Breast epithelium (tissue), 3 donors: ENCODE results near the gene TEKTIP1.
"Not testable (repeated sequence)": the region's sequence is repeated elsewhere in the genome, so short reads cannot be mapped to it uniquely, and the experiment has no call there.

Source experiments
- CTCF ChIP-seq, 3 donors: fragments of 450-650 bp; IDR thresholded peaks; one replicate each; pipeline ENCODE4 v1.5.1; 2016 to 2017; ENCODE audit warnings: antibody characterized with exemption in 3 of 3, mild to moderate bottlenecking in 3 of 3, moderate library complexity in 3 of 3
- POLR2A ChIP-seq: fragments of 450-650 bp; IDR thresholded peaks from one replicate; pipeline ENCODE4 v1.6.1; 2016; ENCODE audit warnings: antibody characterized with exemption, mild to moderate bottlenecking, moderate library complexity
- POLR2AphosphoS5 ChIP-seq, 3 donors: sonication (generic); formaldehyde crosslinking; IDR thresholded peaks; one replicate each; pipeline ENCODE4 v1.6.1; 2017; ENCODE audit warnings: antibody characterized with exemption in 3 of 3

DNA sequence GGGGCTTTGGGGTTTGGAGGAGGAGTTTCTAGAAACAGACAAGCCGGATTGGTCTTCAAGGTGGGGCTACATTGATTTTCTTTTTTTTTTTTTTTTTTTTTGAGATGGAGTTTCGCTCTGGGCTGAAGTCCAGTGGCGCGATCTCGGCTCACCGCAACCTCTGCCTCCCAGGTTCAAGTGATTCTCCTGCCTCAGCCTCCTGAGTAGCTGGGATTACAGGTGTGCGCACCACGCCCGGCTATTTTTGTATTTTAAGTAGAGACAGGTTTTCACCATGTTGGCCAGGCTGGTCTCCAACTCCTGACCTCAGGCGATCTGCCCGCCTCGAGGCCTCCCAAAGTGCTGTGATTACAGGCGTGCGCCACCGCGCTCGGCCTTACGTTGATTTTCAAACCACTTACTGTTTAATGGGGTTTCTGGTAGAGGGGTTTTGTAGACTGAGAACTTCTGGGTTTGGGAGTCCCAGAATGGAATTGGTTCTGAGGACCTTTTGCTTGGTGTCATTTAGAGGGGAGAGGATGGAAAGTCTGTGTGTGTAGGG, 30.8 kb upstream of the TEKTIP1 start:
- not testable (repeated sequence) for TF ChIP-seq CTCF (IDR thresholded peaks at IDR 0.05); POLR2A; POLR2AphosphoS5 (IDR thresholded peaks at IDR 0.05)
